Right forelimb (tissue), 1 donor: ENCODE measurements around the gene UBE2Q1.
A peak's percentile ranks its signal among the peaks of the same experiment; 100 is the strongest.

ENCODE experiments used
- DNase-seq: peaks from one replicate; pipeline ENCODE4 v3.0.0-alpha.2; 2018

The UBE2Q1 gene

DNA sequence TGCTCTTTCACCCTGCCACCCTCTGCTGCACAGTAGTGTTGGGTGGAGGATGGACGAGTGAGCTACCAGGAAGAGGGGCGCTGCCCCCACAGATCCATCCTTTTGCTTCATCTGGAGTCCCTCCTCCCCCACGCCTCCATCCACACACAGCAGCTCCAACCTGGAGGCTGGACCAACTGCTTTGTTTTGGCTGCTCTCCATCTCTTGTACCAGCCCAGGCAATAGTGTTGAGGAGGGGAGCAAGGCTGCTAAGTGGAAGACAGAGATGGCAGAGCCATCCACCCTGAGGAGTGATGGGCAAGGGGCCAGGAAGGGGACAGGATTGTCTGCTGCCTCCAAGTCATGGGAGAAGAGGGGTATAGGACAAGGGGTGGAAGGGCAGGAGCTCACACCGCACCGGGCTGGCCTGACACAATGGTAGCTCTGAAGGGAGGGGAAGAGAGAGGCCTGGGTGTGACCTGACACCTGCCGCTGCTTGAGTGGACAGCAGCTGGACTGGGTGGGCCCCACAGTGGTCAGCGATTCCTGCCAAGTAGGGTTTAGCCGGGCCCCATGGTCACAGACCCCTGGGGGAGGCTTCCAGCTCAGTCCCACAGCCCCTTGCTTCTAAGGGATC, 17.6 kb upstream of the UBE2Q1 start:
- no peak for DNase-seq

DNA sequence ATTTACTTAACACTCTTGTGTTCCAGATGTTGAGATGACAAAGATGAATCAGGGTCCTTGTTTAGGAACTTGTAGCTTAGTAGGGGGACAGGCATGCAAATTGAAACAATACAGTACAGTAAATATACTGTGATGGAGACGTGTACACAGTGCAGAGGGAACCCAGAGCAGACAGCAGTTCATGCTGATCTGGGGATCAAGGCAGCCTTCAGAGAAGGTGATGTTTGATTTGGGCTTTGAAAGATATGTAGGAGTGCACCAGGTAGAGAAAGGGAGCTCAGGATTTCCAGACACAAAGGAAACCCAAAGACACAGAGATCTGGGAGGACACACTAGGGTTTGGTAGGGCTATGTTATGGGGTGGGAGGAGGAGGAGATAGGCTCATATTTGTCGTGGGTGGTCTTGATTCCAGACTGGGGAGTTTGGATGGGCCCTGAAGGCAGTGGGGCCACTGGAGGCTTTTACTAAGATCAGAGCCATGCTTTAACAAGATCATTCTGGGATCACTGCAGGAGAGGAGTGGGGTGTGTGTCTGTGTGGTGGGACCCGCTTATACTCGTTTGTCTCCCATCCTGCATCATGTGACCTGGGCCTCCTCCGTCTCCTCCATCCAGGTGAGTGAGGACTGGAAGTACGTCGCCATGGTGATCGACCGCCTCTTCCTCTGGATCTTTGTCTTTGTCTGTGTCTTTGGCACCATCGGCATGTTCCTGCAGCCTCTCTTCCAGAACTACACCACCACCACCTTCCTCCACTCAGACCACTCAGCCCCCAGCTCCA, 16.9 kb upstream of the UBE2Q1 start:
- DNase-seq, result no peak

DNA sequence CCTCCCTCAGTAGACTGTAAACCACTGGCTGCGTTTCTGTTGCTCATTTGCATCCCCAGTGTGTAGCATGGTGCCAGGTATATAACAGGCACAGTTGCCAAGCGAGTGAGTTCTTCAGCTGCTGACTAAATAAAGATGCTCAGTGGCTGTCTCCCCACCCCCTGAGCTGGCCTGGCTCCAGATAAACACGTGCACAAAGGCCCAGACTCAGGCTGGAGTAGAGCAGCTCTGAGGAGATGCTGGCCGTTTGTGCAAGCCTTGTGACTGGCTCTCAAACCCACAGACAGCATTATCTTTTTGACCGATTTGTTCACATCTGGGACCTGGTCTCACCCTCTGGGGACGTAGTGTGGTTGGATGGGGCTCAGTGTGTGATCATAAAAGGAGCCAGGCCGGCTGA, 16.3 kb upstream of the UBE2Q1 start:
- DNase-seq, result peak; percentile 53

DNA sequence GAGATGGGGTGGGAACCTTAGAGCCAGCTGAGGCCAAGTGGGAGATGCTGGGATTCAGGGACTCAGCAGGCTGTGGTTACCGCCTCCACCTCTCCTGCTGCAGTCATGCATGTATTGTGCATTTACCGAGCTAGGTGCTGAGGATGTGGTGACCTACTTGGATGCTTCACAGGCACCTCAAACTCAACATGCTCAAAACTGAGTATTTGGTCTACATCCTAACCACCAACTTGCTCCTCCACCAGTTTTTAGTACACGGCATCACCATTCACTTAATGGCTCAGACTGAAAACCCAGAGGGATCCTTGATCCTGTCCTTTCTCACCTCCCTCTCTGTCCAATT, 14.7 kb upstream of the UBE2Q1 start:
- no peak for DNase-seq

DNA sequence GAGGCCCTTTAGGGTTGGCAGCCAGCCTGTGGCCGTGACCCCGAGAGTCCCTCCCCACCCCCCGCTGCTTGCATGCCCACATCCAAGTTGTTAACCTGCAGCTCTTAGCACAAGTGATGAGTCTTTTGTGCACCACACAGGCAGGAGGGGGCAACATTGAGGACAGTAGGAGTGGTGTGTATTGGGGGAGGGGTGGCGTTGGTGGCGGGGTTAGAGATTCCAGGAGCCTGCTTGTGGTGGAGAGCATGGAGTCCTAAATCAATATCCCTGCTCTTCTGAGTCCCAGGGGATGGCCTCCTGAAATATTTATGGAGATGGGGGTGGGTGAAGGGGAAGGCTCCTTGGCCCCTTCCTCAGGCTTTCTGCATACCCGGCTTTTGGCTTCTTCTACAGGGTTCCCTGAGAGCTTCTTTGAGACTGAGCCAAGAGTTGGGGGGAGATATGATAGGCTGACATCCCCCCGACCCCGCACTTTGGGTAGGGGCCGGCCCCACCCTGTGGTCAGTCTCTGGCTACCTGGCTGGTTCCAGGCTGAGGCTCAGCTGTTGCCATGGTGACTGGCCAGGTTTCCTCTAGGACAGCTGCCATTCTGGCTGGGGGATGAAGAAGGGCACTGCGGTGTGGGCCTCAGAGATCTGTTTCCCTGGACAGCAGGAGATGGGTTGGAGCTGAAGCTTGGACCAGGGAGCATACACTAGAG, 14.2 kb upstream of the UBE2Q1 start:
- no peak for DNase-seq

DNA sequence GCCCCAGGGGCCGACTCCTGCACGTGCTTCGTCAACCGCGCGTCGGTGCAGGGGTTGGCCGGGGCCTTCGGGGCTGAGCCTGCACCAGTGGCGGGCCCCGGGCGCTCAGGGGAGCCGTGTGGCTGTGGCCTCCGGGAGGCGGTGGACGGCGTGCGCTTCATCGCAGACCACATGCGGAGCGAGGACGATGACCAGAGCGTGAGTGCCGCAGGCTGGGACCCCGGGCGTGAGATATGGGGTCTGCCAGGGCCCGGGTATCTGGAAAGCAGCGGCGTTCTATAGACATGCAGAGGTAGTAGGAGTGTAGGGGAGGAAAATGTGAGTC, 13.5 kb upstream of the UBE2Q1 start:
- DNase-seq, result no peak

DNA sequence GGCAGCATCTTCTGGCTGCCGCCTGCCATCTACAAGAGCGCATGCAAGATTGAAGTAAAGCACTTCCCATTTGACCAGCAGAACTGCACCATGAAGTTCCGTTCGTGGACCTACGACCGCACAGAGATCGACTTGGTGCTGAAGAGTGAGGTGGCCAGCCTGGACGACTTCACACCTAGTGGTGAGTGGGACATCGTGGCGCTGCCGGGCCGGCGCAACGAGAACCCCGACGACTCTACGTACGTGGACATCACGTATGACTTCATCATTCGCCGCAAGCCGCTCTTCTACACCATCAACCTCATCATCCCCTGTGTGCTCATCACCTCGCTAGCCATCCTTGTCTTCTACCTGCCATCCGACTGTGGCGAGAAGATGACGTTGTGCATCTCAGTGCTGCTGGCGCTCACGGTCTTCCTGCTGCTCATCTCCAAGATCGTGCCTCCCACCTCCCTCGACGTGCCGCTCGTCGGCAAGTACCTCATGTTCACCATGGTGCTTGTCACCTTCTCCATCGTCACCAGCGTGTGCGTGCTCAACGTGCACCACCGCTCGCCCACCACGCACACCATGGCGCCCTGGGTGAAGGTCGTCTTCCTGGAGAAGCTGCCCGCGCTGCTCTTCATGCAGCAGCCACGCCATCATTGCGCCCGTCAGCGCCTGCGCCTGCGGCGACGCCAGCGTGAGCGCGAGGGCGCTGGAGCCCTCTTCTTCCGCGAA, 12.9 kb upstream of the UBE2Q1 start:
- no peak for DNase-seq

DNA sequence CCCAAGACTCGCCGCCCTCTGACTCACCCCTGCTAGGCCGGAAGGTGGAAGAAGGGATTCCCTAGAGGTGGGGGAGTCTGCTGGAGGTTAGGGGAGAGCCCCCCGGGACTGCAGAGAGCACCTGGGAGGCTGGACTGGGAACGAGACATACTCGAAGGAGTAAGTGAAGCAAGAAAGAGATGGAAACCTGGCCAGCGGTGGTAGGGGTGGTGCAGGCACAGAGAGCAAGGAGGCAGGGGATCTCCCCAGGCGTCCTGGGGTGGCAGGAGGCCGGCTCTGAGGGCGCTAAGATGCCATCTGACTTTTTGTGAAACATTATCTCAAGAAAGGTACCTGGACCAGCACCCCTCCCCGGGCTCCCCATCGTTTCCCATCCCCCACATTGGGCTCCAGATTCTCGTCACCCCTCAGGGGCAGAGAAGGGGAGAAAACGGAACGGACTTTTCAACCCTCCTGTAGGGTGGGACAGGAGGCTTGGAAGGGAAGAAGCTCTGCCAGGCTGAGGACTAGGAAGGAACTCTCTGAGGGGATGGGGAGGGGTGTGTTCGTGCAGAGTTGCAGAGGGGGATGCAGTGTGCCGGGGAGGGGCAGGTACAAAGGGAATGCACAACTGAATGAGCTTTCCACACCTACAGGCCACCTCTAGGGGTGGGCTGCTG, 9.8 kb upstream of the UBE2Q1 start:
- no peak for DNase-seq

DNA sequence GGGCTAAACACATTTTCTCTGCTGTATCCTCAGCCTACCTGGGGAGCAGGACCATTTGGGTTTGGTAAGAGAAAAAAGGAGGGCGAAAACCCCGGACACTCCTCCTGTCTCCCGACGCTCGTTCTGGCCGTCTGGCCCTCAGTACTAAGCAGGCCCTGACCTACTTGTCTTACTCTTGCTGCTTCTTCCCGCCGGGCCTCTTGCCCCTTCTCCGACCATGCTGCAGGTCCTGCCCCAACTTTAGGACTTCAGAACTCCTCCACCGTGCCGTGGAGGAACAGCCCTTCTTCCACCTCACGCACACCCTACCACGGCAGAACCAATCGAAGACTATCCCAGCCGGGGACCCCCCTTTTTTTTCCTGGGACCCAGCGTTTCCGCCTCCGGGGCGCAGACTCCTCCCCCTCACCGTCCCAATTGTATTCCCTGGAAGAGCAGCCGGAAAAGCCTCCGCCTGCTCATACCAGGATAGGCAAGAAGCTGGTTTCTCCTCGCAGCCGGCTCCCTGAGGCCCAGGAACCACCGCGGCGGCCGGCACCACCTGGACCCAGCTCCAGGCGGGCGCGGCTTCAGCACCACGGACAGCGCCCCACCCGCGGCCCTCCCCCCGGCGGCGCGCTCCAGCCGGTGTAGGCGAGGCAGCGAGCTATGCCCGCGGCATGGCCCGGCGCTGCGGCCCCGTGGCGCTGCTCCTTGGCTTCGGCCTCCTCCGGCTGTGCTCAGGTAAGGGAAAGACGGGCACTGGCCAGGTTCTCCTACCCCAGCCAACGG, 9.1 kb upstream of the UBE2Q1 start, which contains the start of gene CHRNB2:
TSS of gene CHRNB2 (plus strand) at position 393 of the 771 bp plus-strand sequence. CDS start at position 660, 267 bp downstream.
- peak; percentile 83 for DNase-seq

DNA sequence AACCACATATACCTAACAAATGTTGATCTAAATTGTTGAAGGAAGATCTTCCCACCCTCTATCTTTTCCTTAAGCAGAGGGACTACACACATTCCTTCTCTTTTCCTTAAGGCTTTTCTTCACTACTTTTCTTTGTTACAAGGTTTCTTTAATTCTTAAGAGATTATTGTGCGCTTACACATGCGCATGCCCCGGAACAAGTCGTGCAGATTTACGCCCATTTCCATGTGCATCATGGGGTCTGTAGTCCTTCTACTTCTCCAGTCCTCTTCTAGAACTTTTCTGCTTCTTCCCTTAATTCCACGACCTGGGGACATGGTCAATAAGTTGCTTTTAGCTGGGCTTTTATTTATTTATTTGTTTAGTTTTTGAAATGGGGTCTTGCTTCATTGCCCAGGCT, 7.4 kb upstream of the UBE2Q1 start:
- no peak for DNase-seq

DNA sequence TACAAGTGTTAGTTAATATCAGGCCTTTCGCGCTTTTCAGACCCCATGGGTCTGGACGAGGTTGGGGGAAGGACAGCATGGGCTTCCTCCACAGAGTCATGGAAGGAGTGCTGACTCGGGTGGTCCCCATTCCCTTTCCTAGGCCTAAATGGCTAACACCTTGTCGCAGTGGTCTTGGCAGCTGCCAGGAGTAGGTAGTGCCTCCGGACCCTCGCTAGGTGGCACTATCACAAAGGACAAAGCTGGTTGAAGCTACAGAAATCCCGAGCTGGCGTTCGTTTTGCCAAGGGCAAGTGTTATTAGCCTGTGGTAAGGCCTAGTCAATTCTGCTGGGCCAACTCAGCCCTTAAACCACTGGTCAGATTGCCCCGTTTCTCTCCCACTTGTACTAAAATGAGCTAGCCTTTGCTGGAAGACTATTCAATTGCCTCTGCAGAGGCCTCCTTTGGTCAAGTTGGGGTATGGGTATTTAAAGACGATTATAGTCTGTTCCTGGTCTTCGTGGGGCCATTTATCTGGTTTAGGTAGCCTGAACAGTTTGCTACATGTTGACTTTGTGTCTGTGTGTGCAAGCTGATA, 1.1 kb upstream of the UBE2Q1 start:
- DNase-seq, result peak; percentile 91

DNA sequence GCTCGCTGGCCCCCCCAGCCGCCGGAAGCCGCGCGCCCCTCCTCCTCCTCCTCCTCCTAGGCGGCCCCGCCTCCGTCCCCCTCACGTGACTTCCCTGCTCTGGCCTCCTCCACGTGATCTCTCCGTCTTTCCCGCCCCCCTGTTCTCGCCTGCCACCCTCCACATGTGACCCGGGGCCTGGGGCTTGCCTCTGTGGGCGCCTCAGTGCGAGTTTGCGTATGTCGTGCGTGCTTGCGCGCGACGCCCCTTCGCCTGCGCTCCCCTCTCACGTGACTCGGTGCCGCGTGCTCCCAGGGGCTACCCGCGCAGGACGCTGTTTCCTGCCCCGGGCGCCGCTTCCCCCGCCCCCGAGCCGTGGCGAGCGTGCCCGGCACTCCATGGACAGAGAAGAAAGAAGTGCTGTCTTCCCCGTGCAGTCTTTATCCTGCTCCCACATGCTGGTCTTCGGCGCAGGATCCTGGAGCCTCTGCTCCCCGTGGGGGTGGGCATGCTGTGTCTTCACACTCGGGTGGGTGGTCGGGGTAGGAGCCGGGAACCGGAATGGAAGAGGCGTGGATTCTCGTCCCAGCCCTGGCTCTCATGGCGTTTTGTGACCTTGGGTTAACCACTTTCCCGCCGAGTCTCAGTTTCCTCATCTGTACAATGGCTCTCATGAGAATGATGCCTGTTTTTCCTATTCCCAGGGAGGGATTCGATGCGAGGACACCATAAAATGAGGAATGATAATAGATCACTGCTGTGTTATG, 431 bp upstream of the UBE2Q1 start:
- DNase-seq, result peak; percentile 99

DNA sequence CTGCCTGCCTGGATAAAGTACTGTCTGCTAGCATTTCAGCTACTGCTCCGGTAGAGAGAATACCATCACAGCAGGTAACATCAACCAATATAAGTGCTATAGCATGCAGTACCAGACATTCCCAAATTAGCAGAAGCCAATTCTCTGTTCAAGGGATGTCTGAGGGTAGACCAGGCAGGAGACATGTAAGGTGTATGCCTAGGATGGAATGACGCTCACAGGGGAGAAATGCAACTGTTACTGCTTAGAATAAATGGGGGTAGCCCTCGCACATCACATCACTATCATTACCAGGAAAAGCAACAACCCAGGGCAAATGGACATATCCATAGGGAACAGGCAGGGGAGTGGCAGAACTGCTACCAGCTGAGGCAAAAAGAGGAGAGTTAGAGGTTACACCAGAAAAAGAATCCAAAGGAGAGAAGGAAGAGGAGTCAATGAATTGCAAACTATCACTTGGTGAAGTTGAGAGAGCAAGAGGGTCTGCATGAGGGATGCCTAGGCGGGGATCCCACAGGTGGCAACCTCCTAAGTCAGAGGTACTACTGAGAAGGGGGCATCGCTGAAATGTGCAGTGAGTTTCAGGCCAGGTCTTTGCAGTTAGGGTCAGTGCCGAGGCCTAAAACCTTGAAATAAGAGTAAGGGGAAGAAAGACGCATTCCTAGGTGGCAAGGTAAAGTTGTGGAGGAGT, 1.1 kb downstream of the UBE2Q1 start:
- DNase-seq, result no peak

DNA sequence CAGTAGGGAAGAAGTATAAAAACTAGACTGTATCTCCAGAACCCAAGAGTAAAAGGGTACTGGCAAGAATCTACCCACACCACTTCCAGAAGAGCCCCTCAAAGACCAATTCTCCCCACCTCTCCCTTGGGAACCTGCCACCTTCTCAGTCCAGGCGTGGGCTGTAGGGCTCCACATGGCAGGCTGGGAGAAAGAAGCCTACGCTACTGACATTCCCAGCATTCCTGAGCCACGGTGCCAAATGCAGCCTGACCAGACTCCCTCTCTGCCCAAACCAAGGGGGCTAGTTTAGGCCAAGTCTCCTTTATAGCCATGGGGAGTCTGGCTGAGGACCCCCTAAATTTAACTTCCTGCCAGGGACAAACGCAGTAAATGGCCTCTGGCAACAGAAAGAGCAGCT, 2.0 kb downstream of the UBE2Q1 start:
- no peak for DNase-seq

DNA sequence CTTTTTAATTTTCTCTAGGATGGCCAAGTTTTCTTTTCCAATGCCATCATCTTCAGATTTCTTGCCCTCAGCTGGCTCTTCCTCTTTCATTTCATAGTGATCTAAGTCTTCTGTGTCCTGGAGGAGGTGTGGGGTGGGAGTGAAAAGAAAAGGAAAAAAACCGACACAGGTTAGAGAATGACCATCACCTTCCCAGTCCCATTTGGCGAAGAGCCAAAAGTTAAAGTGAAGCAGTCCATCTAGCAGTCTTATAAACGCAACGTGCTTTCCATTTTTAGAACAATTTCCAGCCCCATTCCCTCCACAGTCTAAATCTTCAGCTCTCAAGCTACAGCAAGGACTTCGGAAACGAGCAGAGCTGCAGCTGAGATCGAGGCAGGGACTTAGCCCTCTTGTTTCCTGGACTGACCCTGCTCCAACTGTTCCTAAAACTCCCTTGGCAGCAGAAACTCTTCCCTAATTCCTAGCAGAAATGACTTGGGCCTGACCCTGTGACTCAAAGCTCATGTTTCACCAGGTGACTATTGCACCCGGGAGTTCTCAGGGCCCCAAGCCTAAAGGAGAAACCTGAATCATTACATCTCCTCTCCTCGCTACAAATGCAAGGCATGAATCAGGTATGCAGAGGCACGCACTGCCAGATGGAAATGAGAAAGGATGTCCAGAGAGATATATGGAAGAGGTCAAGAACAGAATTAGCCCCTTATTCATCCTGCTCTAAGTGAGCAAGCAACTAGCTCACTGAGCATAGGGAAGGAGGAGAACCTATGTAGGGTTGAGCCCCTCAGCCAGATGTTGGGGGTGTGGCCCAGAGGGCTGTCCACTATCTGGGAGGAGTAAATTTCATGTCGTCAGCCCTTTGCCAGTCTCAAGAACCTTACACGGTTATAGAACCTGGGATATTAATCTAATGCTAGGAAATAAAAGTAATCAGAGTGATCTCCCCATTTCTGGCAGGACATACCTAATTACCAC, 5.1 kb downstream of the UBE2Q1 start:
- no peak for DNase-seq

DNA sequence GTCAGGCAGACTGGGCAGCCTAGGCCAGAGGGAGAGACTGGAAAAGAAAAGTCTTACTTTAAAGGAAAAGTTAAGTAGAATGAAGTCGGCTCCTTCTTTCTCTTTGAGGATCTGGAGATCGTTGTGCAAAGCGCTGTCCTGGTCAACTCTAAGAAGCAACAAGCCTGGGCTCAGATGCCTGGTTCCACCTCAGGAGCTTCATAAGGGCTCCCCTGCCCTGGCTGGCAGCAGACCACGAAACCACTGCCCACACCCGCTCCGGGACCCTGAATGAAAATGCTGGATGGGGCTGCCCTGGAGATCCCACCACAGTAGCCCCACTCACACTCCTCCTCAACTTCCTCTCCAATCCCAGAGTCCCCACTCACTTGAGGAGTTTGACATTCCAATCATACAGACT, 6.4 kb downstream of the UBE2Q1 start:
- no peak for DNase-seq

DNA sequence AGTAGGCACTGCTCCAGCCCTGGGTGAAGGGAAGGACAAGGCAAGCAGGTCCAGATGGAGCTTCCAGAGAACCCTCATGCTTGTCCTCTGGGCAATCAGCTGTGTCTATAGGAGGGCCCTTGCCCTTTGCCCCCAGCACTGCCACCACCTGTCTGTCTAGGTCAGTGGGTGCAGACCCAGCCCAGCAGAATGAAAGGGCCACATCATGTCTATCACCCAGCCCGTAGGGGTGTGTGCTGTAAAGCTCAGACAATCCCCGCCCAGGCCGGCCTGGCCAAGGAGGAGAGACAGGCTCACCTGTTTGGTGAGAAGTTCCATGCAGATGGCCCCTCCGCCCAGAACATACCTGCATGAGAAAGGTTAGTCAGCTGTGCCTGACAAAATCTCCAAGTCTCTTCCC, 7.0 kb downstream of the UBE2Q1 start:
- no peak for DNase-seq

DNA sequence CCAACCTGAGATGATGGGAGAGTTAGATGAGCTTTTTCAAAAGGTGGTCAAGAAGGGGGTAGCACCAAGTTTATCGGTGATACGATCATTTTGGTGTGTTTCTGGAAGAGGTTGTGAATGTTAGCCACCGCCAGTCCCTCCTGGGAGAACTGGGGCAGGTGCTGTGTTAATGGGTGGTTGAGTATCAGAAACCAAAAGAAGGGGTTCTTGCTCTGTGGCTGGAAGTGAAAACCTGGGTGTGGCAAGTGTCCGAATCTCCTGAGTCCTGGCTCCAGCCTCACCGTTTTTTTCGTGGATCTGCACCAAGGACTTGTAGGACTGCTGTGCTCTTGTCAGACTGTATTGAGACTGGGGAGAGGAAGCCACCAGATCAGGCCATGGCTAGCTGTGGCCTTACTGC, 7.8 kb downstream of the UBE2Q1 start:
- DNase-seq, result no peak

DNA sequence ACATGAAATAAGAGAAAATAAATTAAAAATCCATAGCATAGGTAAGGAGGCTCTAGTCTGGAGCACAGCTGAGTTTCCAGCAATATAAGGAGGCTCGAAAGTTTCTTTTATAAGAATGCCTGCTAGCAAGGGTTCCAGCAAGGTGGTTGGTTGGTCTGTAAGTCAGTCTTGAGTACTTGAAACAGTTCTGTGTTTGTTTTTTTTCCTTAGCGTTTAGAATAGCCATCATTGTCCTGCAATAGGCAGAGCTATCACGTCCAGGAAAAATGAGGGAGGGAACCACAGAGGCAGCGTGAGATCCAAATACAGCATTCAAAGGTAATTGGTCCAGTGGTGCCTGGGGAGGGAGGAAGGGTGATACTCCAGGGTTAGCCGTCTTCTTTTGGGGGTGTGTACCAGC, 8.4 kb downstream of the UBE2Q1 start:
- DNase-seq, result no peak
